NOMO-1 treated with DMSO at 0.1 percent for 48 hours (cell line): Measurements from ENCODE around the gene BPIFB3.
"Not testable (repeated sequence)": the region's sequence is repeated elsewhere in the genome, so short reads cannot be mapped to it uniquely, and the experiment has no call there.

Experiments
- DNase-seq: peaks from one replicate; lab custom pipeline; 2025; ENCODE audit not compliant: unreplicated experiment; lab: John Stamatoyannopoulos, UW

BPIFB3 gene

GRCh38 chr20:33112547-33113386, 59.1 kb downstream of the BPIFB3 start:
- DNase-seq, result no peak

GRCh38 chr20:33113387-33113908, 59.7 kb downstream of the BPIFB3 start:
- no peak for DNase-seq

GRCh38 chr20:33115501-33115900, 61.8 kb downstream of the BPIFB3 start:
- not testable (repeated sequence) for DNase-seq

- DNase-seq, result no peak
Observed at GRCh38 chr20:33119725-33120720, 66.3 kb downstream of the BPIFB3 start.

- no peak for DNase-seq
Observed at GRCh38 chr20:33120934-33121333, 67.2 kb downstream of the BPIFB3 start.

- DNase-seq, result not testable (repeated sequence)
Observed at GRCh38 chr20:33122297-33122696, 68.6 kb downstream of the BPIFB3 start.
